Measurements from ENCODE around the gene ZNF490. TPM values are rescaled to one million over a fixed set of nuclear protein-coding genes. Genes with fewer than 3 reads are reported as not detected.

ZNF490 gene
- total and polyA plus RNA-seq, 10 of the 15 experiments (the other 5 are each of a cell fraction or from before 2014, with no cell fraction given) = 0.57 to 8.4 (median 3.2) TPM

DNA sequence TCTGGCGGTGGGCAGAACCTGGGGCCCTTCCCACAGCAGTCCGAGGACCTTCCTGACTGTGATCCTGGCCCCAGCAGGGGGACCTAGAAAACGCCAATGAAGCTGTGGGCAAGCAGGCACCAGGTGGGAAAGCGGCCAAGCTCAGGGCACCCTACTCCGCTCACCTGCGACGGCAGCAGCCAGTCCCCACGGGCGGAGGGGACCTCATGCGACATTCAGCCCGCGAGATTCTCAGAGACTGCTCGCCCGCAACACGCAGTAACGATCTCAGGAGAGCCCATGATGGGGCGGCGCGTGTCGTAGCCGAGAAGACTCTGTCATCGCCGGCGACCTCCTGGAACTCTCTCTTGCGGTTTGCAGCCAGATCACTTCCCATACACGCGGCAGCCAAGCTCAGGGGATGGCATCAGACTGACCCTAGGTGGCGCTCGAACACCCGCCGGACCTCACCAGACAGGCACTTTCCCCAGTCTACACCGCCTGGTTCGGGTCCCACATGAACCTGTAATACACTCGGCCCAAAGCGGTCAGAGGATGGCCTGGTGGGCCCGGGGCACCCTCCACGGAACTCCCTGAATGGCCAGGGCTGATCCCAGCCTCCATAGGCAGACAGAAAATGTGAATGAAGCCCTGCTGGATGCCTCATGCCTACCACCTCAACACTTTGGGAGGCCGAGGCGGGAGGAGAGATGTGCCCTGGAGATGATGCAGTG, 29.4 kb upstream of the ZNF490 start (continued):
- TF ChIP-seq NRF1 (conservative IDR thresholded peaks at IDR 0.05; ENCODE audit: low read depth, low read length) (no peak), DPF2 (IDR thresholded peaks at IDR 0.05) (peak; percentile 53; the same call in 1 of the 2 replicates), CREM (IDR thresholded peaks at IDR 0.05; ENCODE audit: low read depth) (peak; percentile 46; the same call in 1 of the 2 replicates), NR2C1 (IDR thresholded peaks at IDR 0.05) (no peak), EZH2 (IDR thresholded peaks at IDR 0.05; ENCODE audit: borderline replicate concordance, control insufficient read depth, low read depth, low read length) (no peak), IRF4 (IDR thresholded peaks at IDR 0.05; ENCODE audit: low read depth, low read length) (no peak), NR2F1 (conservative IDR thresholded peaks at IDR 0.05) (0 out of 2 replicates have a peak, but pooled peaks have one; percentile 17), RUNX3 (IDR thresholded peaks at IDR 0.05; ENCODE audit: low read length) (peak; percentile 94), SPI1 (IDR thresholded peaks at IDR 0.05; ENCODE audit: borderline replicate concordance, insufficient read depth, low read depth, low read length) (peak; percentile 60; the same call in 1 of the 2 replicates), HDAC2 (IDR thresholded peaks at IDR 0.05) (no peak), CHD2 (IDR thresholded peaks at IDR 0.05; ENCODE audit: borderline replicate concordance, low read depth, low read length) (no peak), IKZF2 (IDR thresholded peaks at IDR 0.05) (0 out of 4 replicates have a peak, but pooled peaks of 1 of the 2 experiments have one; percentile 23), CREB1 (IDR thresholded peaks at IDR 0.05; ENCODE audit: low read depth) (peak; percentile 65), CBX5 (IDR thresholded peaks at IDR 0.05; ENCODE audit: low read depth) (no peak), BCLAF1 (IDR thresholded peaks at IDR 0.05) (no peak), RCOR1 (conservative IDR thresholded peaks at IDR 0.05; ENCODE audit: low read depth, low read length) (peak; percentile 56; the same call in 1 of the 2 replicates), SREBF1 (IDR thresholded peaks at IDR 0.05; ENCODE audit: low read length) (no peak), CBFB (IDR thresholded peaks at IDR 0.05; ENCODE audit: low read depth) (peak; percentile 87), MTA3 (IDR thresholded peaks at IDR 0.05; ENCODE audit: borderline replicate concordance, low read length) (no peak; the same call in 1 of the 2 replicates), POLR2A (IDR thresholded peaks at IDR 0.05; ENCODE audit: low read depth, low read length) (peak; percentile 54), SMARCA5 (IDR thresholded peaks at IDR 0.05) (0 out of 2 replicates have a peak, but pooled peaks have one; percentile 74), PAX8 (IDR thresholded peaks at IDR 0.05) (no peak), YY1 (IDR thresholded peaks at IDR 0.05; ENCODE audit: low read depth, low read length) (peak; percentile 55; the same call in 1 of the 2 replicates), RAD21 (IDR thresholded peaks at IDR 0.05; ENCODE audit: insufficient read depth, low read depth, low read length) (peak; percentile 51; the same call in 1 of the 2 replicates), KDM1A (IDR thresholded peaks at IDR 0.05; ENCODE audit: borderline replicate concordance) (no peak), KLF5 (IDR thresholded peaks at IDR 0.05; ENCODE audit: partially characterized antibody) (peak; percentile 39), HDGF (IDR thresholded peaks at IDR 0.05) (no peak)
- TF ChIP-seq, protein P1, sequence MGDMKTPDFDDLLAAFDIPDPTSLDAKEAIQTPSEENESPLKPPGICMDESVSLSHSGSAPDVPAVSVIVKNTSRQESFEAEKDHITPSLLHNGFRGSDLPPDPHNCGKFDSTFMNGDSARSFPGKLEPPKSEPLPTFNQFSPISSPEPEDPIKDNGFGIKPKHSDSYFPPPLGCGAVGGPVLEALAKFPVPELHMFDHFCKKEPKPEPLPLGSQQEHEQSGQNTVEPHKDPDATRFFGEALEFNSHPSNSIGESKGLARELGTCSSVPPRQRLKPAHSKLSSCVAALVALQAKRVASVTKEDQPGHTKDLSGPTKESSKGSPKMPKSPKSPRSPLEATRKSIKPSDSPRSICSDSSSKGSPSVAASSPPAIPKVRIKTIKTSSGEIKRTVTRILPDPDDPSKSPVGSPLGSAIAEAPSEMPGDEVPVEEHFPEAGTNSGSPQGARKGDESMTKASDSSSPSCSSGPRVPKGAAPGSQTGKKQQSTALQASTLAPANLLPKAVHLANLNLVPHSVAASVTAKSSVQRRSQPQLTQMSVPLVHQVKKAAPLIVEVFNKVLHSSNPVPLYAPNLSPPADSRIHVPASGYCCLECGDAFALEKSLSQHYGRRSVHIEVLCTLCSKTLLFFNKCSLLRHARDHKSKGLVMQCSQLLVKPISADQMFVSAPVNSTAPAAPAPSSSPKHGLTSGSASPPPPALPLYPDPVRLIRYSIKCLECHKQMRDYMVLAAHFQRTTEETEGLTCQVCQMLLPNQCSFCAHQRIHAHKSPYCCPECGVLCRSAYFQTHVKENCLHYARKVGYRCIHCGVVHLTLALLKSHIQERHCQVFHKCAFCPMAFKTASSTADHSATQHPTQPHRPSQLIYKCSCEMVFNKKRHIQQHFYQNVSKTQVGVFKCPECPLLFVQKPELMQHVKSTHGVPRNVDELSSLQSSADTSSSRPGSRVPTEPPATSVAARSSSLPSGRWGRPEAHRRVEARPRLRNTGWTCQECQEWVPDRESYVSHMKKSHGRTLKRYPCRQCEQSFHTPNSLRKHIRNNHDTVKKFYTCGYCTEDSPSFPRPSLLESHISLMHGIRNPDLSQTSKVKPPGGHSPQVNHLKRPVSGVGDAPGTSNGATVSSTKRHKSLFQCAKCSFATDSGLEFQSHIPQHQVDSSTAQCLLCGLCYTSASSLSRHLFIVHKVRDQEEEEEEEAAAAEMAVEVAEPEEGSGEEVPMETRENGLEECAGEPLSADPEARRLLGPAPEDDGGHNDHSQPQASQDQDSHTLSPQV (IDR thresholded peaks at IDR 0.05) = no peak

All from GM12878 (cell line).